ENCODE results near the gene DNAJC7. TPM values are rescaled to one million over a fixed set of nuclear protein-coding genes. Genes with fewer than 3 reads are reported as not detected.

The DNAJC7 gene
- total RNA-seq, 1 donor from 2014 or later: 47.7 TPM

- Histone ChIP-seq H3K36me3 (ENCODE audit: control insufficient read depth, insufficient read depth, low read length) (peaks cover 14% of the 10 kb centered on the region), H3K4me3 (ENCODE audit: low read depth, low read length) (no peak overlapping the region), H3K27me3 (ENCODE audit: control insufficient read depth, insufficient read depth, low read length) (no peaks in the 10 kb centered on the region)
- DNase-seq (ENCODE audit: low read depth) (no peak), FAIRE-seq (no peak)
- TF ChIP-seq CTCF (IDR thresholded peaks at IDR 0.05; ENCODE audit: insufficient read depth, low read length, severe bottlenecking): no peak
Measured at GRCh38 chr17:41998497-41998896, 18.7 kb downstream of the DNAJC7 start.

GRCh38 chr17:41996855-41997164 is 20.4 kb downstream of the DNAJC7 start:
- H3K27me3 ChIP-seq (ENCODE audit: control insufficient read depth, insufficient read depth, low read length): no peaks in the 10 kb centered on the region
- peaks cover 13% of the 10 kb centered on the region for H3K36me3 ChIP-seq (ENCODE audit: control insufficient read depth, insufficient read depth, low read length)
- DNase-seq (ENCODE audit: low read depth) (no peak), FAIRE-seq (no peak)
- no peak overlapping the region for H3K4me3 ChIP-seq (ENCODE audit: low read depth, low read length)
- no peak for TF ChIP-seq CTCF (IDR thresholded peaks at IDR 0.05; ENCODE audit: insufficient read depth, low read length, severe bottlenecking)

DNA sequence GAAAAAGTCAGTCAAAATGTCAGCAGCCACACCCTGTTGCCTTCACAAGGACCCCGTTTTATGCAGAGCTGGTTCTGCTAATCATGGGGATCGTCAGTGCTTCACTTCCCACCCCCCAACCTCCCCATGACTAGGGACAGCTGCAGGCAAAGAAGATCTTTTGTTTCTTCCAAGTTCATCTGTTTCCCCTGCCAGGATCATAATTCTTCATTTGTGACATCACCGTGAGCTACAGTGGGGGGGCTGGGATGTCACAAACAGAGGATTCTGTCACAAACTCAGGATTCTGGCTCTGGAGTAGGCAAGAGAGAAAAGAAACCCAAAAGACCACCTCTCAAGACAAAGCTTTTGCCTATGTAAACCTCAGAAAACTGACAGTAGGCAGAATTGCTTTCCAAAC is 24.7 kb downstream of the DNAJC7 start:
- DNase-seq (ENCODE audit: low read depth) (no peak), FAIRE-seq (no peak)
- no peak for TF ChIP-seq CTCF (IDR thresholded peaks at IDR 0.05; ENCODE audit: insufficient read depth, low read length, severe bottlenecking)
- no peaks in the 10 kb centered on the region for H3K27me3 ChIP-seq (ENCODE audit: control insufficient read depth, insufficient read depth, low read length)
- H3K36me3 ChIP-seq (ENCODE audit: control insufficient read depth, insufficient read depth, low read length): peaks cover 21% of the 10 kb centered on the region
- no peak overlapping the region for H3K4me3 ChIP-seq (ENCODE audit: low read depth, low read length)

- Histone ChIP-seq H3K36me3 (ENCODE audit: control insufficient read depth, insufficient read depth, low read length) (peaks cover 22% of the 10 kb centered on the region), H3K4me3 (ENCODE audit: low read depth, low read length) (no peak overlapping the region), H3K27me3 (ENCODE audit: control insufficient read depth, insufficient read depth, low read length) (no peaks in the 10 kb centered on the region)
- no peak for FAIRE-seq
- no peak for DNase-seq (ENCODE audit: low read depth)
- no peak for TF ChIP-seq CTCF (IDR thresholded peaks at IDR 0.05; ENCODE audit: insufficient read depth, low read length, severe bottlenecking)
Measured at GRCh38 chr17:41989702-41990419, 27.4 kb downstream of the DNAJC7 start.

DNA sequence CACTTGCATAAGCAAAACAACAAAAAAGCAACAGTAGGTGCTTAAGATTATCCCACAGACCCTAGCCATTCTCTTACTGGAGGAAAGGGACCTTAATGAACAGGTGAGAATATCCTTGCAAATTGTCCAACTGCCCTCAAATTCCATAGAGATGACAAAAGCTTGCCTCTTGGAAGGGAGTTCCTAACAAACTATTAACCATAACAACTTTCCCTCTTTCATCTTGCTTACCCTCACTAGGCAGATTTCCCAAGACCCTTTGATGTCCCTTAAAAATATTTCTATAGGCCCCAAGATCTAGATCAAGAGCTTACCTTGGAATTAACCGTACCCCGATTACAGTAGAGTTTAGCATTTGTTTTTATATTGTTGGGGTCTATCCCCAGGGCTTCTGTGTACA is 28.8 kb downstream of the DNAJC7 start:
- H3K36me3 ChIP-seq (ENCODE audit: control insufficient read depth, insufficient read depth, low read length): peaks cover 20% of the 10 kb centered on the region
- DNase-seq (ENCODE audit: low read depth): no peak
- H3K27me3 ChIP-seq (ENCODE audit: control insufficient read depth, insufficient read depth, low read length): no peaks in the 10 kb centered on the region
- no peak for TF ChIP-seq CTCF (IDR thresholded peaks at IDR 0.05; ENCODE audit: insufficient read depth, low read length, severe bottlenecking)
- FAIRE-seq: no peak
- H3K4me3 ChIP-seq (ENCODE audit: low read depth, low read length): no peak overlapping the region

DNA sequence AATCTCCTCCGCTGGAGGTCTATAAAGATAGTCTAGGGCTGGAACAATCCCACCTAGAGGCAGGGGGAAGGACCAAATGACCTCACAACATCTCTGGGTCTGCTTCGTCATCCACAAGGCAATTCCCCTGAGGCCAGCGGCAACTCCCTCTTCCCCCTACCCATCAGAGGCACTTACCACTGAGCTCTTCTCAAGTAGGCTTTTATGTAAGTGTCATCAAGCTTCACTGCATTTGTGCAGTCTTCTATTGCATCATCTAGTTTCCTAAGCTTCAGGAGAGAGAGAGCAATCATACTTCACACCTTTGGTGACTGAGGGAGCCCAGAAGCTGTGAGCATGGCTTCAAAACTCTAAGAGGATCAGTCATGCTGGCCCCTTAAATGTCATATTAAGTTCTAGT is 29.6 kb downstream of the DNAJC7 start:
- Histone ChIP-seq H3K27me3 (ENCODE audit: control insufficient read depth, insufficient read depth, low read length) (no peaks in the 10 kb centered on the region), H3K4me3 (ENCODE audit: low read depth, low read length) (no peak overlapping the region), H3K36me3 (ENCODE audit: control insufficient read depth, insufficient read depth, low read length) (peaks cover 20% of the 10 kb centered on the region)
- no peak for FAIRE-seq
- DNase-seq (ENCODE audit: low read depth): no peak
- TF ChIP-seq CTCF (IDR thresholded peaks at IDR 0.05; ENCODE audit: insufficient read depth, low read length, severe bottlenecking): no peak

Measured in bronchial epithelial cell (primary cell).